Measurements from ENCODE around the gene MRAP. TPM values are rescaled to one million over a fixed set of nuclear protein-coding genes. Genes with fewer than 3 reads are reported as not detected.

Gene MRAP
- total RNA-seq, 1 experiment from 2014 or later, result not detected

- H3K36me3 Mint-ChIP-seq (ENCODE audit: insufficient read depth, unreplicated experiment), result peaks cover 33% of the 10 kb centered on the region
- intact Hi-C loops (cut with micrococcal nuclease; ENCODE audit: unreplicated experiment), result no loop called here
- H3K4me1 Mint-ChIP-seq (ENCODE audit: low read depth, unreplicated experiment), result peaks cover 12% of the 10 kb centered on the region
- CTCF ChIA-PET, result interaction anchor here (0.6 kb wide), 1 partner anchor 261 kb away, joined by 3 read pairs; no protein-coding TSS in a partner anchor
- BruUV-seq (replicated peaks), result no TSS peak
- no peak overlapping the region for H3K27ac Mint-ChIP-seq (ENCODE audit: unreplicated experiment)
- TF ChIP-seq CTCF (IDR thresholded peaks at IDR 0.05; ENCODE audit: unreplicated experiment), result no peak
- no peaks in the 10 kb centered on the region for H3K9me3 Mint-ChIP-seq (ENCODE audit: low read depth, unreplicated experiment)
- DNase-seq, result no peak
- H3K27me3 Mint-ChIP-seq (ENCODE audit: unreplicated experiment), result no peaks in the 10 kb centered on the region
- H3K4me3 Mint-ChIP-seq (ENCODE audit: low read depth, unreplicated experiment), result no peak overlapping the region
These were observed 39.7 kb downstream of the MRAP start for GRCh38 chr21:32338209-32338921.

- Mint-ChIP-seq H3K9me3 (ENCODE audit: low read depth, unreplicated experiment) (no peaks in the 10 kb centered on the region), H3K27ac (ENCODE audit: unreplicated experiment) (no peak overlapping the region), H3K36me3 (ENCODE audit: insufficient read depth, unreplicated experiment) (peaks cover 46% of the 10 kb centered on the region), H3K4me3 (ENCODE audit: low read depth, unreplicated experiment) (no peak overlapping the region), H3K27me3 (ENCODE audit: unreplicated experiment) (no peaks in the 10 kb centered on the region), H3K4me1 (ENCODE audit: low read depth, unreplicated experiment) (peaks cover 12% of the 10 kb centered on the region)
- no peak for TF ChIP-seq CTCF (IDR thresholded peaks at IDR 0.05; ENCODE audit: unreplicated experiment)
- intact Hi-C loops (cut with micrococcal nuclease; ENCODE audit: unreplicated experiment), result no loop called here
- BruUV-seq (replicated peaks), result no TSS peak
- no peak for DNase-seq
- CTCF ChIA-PET, result no interaction called here
These were observed 42.5 kb downstream of the MRAP start for GRCh38 chr21:32340863-32341848.

GRCh38 chr21:32346951-32347350 lies 48.3 kb downstream of the MRAP start:
- CTCF ChIA-PET, result no interaction called here
- Mint-ChIP-seq H3K9me3 (ENCODE audit: low read depth, unreplicated experiment) (no peaks in the 10 kb centered on the region), H3K36me3 (ENCODE audit: insufficient read depth, unreplicated experiment) (peaks cover 36% of the 10 kb centered on the region), H3K27ac (ENCODE audit: unreplicated experiment) (no peak overlapping the region), H3K4me3 (ENCODE audit: low read depth, unreplicated experiment) (no peak overlapping the region), H3K4me1 (ENCODE audit: low read depth, unreplicated experiment) (no peaks in the 10 kb centered on the region), H3K27me3 (ENCODE audit: unreplicated experiment) (no peaks in the 10 kb centered on the region)
- no peak for TF ChIP-seq CTCF (IDR thresholded peaks at IDR 0.05; ENCODE audit: unreplicated experiment)
- DNase-seq, result no peak
- intact Hi-C loops (cut with micrococcal nuclease; ENCODE audit: unreplicated experiment), result no loop called here
- no TSS peak for BruUV-seq (replicated peaks)

- CTCF ChIA-PET, result no interaction called here
- Mint-ChIP-seq H3K36me3 (ENCODE audit: insufficient read depth, unreplicated experiment) (peaks cover 39% of the 10 kb centered on the region), H3K4me1 (ENCODE audit: low read depth, unreplicated experiment) (no peaks in the 10 kb centered on the region), H3K4me3 (ENCODE audit: low read depth, unreplicated experiment) (no peak overlapping the region), H3K9me3 (ENCODE audit: low read depth, unreplicated experiment) (no peaks in the 10 kb centered on the region), H3K27me3 (ENCODE audit: unreplicated experiment) (no peaks in the 10 kb centered on the region), H3K27ac (ENCODE audit: unreplicated experiment) (no peak overlapping the region)
- DNase-seq, result no peak
- no TSS peak for BruUV-seq (replicated peaks)
- intact Hi-C loops (cut with micrococcal nuclease; ENCODE audit: unreplicated experiment), result no loop called here
- TF ChIP-seq CTCF (IDR thresholded peaks at IDR 0.05; ENCODE audit: unreplicated experiment), result no peak
These were observed 48.7 kb downstream of the MRAP start for GRCh38 chr21:32347351-32347750.
